GM12873 (cell line): Measurements from ENCODE around the gene VAMP7.

Source experiments
- TF ChIP-seq, protein P1 (sequence below): IDR thresholded peaks from 2 replicates; pipeline ENCODE4 v1.5.1; 2012; ENCODE audit warnings: low read depth, mild to moderate bottlenecking, moderate library complexity, low read length, control low read depth; ENCODE audit not compliant: insufficient read depth; ENCODE audit errors: missing control alignments

VAMP7 gene

DNA sequence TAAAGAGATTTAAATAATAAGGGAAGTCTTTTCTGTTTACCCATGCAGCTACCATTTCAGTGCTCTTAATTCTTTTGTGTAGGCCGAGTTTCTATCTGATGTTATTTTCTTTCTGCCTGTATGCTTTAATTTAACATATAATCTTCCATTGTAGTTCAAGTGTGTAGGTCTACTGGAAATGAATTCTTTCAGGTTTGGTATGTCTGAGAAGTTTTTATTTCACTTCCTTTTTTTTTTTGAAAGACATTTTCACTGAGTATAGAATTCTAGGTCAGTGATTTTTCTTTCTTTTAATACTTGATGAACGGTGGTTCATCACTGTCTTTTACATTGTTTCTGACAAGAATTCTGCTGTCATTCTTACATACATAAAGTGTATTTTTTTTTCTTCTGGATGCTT, 42.1 kb downstream of the VAMP7 start:
- TF ChIP-seq, protein P1, sequence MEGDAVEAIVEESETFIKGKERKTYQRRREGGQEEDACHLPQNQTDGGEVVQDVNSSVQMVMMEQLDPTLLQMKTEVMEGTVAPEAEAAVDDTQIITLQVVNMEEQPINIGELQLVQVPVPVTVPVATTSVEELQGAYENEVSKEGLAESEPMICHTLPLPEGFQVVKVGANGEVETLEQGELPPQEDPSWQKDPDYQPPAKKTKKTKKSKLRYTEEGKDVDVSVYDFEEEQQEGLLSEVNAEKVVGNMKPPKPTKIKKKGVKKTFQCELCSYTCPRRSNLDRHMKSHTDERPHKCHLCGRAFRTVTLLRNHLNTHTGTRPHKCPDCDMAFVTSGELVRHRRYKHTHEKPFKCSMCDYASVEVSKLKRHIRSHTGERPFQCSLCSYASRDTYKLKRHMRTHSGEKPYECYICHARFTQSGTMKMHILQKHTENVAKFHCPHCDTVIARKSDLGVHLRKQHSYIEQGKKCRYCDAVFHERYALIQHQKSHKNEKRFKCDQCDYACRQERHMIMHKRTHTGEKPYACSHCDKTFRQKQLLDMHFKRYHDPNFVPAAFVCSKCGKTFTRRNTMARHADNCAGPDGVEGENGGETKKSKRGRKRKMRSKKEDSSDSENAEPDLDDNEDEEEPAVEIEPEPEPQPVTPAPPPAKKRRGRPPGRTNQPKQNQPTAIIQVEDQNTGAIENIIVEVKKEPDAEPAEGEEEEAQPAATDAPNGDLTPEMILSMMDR, result no peak

DNA sequence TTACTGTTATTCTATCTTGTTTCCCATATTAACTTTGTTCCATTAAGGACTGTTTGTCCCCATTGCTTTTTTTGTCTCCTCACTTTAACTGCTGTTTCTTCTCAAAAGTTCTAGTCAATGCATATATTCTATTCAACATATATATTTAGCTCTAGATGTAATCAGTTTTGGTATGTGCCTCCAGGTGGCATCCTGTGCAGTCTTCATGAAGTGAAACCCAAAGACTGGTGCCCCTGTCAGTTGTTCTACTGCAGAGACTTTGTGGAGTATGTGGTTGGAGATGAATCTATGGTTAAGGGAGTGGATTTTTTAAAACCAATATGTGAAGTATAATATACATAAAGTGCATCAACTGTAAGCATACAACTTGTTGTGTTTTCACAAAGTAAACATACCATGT, 57.0 kb downstream of the VAMP7 start:
- TF ChIP-seq, protein P1, result no peak

DNA sequence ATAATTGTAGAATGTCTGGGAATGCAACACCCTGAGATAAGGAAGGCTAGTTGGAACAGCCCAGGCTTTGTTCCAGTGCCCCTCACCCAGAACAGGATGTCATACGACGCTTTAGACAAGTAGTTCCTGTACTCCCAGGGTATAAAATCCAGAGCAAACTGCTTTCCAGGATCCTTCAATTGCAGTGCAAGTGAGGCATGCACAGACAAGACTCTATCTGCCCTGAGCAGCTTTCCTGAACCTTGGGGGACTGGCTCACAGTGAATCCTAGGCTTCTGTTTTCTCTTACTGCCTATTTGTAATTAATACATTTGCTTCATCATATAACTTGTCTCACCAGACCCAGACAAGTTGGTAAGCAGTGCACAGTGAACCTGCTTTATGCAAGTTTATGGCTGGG, 68.0 kb downstream of the VAMP7 start:
- TF ChIP-seq, protein P1, result no peak

DNA sequence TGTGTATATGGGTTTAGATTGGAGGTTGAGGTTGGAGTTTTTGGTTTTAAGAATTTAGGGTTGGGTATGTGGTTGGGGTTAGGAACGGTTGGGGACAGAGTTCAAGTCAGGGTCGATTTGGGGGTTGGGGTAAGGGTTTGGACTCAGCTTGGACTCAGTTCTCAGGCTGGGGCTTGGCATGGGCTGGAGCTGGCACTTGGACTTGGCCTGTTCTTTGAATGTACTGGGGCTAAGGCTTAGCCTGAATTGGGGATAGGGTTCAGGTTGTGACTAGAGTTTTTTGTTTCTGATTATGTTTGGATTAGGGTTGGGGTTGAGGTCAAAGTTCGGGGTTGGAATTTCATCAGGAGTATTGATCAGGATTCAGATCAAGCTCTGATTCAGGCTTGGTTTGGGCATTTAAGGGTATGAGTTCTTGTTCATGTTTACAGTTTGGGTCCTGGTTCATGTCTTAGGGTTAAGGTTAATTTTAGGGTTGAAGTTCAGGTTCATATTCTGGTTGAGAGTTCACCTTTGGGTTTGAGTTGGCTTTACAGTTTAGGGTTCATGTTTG, 70.2 kb downstream of the VAMP7 start:
- TF ChIP-seq, protein P1, result no peak

DNA sequence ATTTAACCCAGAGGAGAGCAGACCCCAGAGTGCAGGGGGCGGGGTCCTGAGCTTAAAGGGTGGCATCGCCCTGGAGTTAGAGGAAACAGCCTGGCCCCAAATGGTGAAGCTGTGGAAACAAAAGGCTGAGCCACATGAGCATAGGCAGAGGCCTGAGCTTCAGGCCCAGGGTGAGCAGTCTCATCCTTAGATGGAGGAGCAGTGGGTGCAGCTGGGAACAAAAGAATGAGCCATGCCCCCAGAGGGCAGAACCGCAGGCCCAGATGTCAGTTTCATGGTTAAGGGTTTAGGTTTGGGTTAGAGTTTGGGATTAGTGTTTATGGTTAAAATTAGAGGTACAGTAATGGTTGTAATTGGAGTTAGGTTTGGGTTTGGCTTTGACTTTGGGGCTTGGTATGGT, 71.9 kb downstream of the VAMP7 start:
- TF ChIP-seq, protein P1, result no peak

DNA sequence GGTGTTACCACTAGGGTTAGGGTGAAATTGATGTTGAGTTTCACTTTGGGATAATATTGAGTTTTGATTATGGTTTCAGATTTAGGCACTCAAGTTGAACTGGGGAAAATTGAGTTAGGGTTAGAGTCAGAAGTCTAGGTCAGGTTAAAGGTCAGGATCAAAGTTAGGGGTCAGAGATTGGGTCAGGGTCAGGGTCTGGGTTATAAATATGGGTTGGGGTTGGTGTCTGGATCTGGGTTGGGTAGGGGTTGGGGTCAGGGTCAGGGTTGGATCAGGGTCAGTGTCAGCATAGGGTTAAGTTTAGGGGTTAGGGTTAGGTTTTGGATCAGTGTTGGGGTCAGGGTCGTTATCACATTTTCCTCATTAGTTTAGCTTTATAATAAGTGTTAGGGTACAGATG, 73.6 kb downstream of the VAMP7 start:
- TF ChIP-seq, protein P1, result no peak

DNA sequence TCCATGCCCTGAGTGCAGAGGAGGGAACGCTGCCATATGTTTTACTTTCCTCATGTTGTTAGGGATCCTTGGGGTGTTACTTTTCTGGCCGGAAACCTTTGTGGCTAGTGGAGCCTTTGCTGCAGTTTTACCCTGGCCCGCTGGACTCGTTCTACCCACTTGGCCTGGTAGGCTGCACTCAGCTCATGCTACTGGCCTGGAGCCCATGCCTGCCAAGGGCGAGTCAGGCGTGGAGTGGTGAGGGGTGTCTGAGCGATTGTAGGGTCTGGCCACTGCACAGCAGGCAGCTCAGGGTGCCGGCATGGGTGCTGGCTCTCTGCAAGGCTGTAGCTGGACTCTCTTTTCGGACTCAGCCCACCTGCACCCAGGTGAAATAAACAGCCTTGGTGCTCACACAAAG, 75.0 kb downstream of the VAMP7 start:
- TF ChIP-seq, protein P1, result no peak
